GM04504 (cell line): ENCODE measurements around the gene TRMT61A.

ENCODE experiments used
- DNase-seq: peaks from one replicate; pipeline ENCODE4 v3.0.0-alpha.2; 2012; ENCODE audit warnings: low read depth

The TRMT61A gene

DNA sequence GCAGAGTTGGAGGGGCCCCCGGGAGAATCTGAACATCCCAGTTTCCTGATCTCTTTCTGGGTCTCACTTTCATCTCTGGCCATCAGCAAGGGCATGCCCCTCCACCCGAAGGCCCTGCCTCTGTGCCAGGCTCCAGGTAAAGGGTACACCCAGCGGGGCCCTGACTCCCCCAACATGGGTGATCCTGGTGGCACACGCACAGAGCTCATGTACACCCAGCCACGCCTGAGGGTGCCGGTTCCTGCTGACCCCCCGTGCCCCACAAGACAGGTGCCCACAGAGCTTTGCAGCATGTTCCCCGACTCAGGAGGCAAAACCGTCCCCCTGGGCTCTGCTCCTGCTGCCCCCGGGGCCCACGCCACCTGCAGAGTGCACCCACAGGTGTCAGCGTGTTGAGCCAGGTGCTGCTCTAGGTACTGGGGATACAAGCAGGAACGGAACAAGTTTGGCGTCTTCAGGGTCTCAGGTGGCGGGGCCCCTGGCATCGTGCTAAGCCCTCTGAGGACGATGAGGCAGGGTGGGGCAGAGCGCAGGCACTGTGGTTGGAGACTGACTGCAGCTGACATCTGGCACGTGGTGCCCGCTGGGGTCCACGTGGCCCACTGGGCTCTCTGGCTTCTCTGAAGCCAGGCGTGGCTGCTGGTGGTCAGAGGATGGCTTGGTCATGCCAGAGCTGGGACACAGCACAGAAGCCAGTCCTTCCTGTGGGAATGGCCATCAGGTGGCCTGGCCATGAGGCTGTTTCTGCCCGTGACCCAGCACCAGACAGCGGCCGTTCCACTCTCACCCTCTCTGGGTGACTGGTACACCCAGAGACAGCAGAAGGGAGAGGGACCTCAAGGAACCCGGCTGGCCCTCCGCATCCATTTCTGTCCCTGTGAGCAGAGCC, 19.7 kb downstream of the TRMT61A start:
- no peak for DNase-seq

DNA sequence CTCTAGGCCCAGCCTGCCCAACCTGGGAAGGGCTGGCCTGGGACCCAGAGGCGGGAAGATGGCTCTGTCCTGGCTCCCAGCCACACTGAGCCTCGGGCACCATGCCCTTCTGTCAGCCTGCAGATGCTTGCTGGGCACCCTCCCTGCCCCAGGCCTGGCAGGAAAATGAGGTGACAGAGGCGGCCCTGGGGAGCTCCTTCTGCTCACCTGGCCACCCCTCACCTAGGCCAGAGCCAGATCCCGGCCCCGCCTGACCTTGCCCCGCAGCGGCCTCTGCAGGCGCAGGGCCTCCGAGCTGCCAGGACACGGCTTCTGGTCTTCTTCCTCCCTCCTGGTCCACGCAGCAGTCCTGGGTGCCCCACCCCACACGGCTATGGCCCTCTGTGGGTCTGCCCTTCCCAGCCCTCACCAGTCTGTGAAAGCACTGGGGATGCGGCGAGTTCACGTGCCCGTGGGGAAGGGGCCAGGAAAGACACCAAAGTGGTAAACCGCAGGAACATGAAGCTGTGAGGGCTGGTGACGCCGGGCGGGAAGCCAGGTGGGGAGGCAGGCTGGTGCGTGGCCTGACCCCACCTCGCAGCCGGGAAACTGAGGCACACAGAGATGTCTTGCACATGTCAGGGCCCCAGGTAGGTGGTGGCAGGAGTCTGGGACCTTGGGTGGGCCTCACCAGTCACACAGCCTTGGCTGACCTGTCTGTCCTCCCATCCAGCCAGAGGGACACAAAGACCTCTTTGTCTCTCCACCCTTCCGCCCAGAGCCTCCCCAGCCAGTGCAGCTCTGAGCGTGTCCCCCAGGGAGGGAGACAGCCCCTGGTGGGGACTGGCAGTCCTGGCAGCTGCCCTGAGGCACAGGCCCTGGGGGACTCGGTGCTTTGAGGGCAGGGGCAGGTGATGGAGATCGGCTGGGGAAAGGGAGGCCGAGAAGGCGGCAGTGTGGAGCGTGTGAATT, 20.6 kb downstream of the TRMT61A start:
- no peak for DNase-seq

DNA sequence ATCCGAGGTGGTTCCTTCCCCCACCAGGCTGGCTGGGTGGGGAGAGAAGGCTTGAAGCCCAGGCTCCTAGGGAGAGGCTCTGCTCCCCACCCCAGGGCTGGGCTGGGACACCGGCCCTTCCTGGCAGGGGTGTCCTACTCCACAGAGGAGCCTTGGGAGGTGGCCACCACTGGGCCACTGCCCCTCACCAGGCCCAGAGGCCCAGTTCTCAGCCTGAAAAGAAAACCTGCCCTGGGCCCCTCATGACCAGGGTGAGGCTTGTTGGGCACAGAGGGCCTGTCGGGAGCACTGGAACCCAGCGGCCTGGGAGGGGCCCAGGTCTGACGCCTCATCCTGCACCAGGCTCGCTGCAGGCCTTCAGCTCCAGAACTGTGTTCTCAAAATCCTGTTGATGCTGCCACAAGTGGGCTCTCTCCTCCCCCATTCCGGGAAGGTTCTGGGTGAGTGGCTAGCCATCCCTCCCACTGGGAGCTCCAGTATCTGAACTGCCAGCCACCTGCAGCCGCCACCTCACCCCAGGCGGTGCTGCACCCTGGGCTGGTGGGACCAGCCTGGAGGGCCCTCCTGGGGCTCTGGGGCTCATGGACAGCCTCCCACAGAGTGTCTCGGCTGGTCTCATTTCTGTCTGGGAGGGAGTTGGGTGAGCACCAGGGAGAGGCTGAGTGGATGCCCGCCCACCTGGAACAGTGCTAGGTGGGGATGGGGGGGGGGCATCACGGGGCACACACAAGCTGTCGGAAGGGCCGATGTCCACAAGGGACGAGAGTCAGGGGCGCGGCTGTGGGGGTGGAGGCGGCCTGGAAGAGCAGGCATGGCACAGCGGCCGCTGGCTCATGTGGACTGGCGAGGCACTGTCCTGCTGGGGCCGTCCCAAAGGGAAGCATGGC, 21.7 kb downstream of the TRMT61A start:
- no peak for DNase-seq

DNA sequence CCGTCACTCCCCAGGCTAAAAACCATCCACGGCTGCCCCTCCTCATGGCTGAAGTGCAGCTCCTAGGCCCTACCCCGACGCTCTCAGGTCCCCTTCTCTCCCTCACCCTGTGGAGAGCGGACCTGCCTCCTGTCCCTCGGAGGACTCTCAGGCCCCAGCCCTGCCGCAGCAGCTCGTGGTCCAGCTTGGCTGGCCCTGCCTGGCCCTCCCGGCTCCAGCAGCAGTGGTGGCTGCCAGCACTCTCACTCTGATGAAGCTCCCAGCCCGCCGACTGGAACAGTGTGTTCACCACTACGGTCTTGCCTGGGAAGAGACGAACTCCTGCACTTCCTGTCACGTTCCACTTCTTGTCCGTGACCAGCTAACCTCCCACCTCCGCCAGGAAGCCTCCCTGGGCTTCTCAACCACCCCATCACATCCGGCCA, 22.4 kb downstream of the TRMT61A start:
- no peak for DNase-seq

DNA sequence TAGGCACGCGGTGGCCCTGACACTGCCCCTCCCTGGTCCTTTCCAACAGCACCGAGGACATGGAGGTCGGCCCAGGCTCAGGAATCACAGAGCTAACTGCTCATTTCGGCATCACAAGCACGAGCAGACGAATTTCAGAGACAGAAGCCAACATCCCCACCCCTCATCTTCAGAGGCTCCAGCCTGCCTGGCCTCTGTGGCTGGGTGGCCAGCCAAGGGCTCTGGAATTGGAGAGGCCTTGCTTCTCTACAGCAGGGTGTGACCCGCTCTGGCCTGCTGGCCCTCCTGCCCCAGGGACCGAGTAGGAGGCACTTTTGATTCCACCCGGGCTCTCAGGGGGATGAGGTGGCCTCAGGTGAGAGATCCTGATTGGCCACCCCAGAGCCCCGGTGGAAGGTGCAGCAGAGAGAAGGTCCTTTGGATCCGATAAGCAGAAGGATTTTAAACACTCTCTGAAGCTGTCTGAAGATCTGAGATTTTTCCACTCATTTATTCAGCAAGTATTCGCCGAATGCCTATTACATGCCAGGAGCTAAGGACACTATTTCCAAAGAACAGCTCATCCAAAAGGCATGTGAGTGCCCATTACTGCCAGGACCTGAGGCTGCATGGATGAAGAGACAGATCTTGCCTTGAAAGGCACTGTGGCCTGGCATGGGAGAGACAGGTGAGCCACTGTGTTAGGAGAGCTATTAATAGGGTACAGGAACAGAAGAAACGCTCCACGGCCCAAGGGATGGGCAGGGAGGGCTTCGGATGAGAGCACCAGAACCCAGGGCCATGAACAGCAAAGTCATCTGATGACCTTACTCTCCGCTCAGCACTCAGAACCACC, 23.2 kb downstream of the TRMT61A start:
- no peak for DNase-seq

DNA sequence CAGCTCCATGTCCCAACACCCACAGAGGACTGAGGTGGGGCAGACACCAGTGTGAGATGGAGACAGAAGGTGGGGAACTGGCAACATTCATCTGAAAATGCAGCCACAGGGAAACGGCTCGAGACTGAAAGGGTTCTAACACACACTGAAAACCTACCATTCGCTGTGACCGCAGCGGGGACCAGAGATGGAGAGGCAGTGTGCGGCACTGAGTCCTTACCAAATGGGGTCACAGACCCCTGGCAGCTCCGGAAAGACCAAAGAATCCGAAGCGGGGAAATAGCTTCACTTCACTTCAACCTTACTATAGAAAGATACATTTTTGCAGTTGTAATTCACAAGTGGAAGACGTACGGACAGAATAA, 23.8 kb downstream of the TRMT61A start:
- no peak for DNase-seq

DNA sequence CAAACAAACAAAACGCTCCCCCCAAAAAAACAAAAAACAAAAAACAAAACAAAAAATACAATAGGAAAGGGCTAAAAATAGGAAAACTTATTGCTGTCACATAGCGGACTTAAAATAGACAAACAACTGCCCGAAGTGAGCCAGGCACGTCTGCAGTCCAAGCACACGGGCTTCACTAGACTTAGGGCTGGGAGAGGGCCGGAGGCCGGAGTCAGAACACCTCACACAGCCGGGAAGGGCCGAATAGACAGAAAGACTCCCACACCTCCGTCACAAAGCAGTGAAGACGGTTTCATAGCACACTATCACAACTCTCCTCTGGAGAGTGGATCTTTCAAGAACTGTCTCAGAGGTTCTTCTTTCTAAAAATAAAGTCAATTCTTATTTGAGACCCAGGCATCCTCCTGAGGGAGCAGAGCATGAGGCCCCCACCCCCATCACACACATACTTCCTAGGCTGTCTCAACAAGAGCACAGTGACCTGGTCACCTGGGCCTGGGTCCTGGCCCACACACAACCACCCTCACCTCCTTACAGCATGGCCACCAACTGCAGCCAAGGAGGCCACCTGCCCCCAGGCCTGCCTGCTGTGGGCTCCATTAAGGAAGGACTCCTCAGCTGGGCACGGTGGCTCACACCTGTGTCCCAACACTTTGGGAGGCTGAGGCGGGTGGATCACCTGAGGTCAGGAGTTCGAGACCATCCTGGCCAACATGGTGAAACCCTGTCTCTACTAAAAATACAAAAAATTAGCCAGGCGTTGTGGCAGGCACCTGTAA, 26.8 kb downstream of the TRMT61A start:
- no peak for DNase-seq

DNA sequence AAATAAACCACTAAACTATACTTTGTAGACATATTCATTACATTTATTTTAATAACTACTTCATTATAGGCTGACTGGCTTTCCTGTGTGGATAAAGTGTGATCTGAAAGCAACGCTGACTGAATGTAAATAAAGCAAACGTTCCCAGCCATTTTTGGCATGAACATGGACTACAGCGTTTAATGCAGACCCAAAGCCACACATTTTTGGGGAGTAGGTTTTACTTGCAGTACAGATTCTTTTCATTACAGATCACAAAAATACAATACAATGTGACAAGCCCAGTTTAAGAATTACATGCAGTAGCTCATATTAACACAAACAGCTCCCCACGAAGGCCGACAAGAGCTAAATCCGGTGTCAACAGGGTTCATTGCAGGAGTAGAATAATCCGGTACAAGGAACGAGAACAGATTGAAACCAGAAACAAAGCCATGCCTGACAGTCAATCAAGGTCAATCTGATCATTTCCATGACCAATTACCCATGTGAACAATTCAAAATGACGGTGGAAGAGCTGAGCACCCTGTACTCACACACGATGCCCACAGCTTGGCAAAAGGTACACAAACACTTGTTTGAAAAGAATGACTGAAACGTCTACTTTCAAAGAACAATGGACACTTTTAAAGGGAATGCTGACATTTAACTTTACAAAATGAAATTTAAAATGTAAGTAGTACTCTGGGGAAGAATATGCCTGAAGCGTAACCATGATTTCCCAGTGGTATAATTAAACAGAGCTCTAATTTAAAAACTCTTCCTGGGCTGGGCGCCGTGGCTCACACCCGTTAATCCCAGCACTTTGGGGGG, 28.2 kb downstream of the TRMT61A start:
- no peak for DNase-seq

DNA sequence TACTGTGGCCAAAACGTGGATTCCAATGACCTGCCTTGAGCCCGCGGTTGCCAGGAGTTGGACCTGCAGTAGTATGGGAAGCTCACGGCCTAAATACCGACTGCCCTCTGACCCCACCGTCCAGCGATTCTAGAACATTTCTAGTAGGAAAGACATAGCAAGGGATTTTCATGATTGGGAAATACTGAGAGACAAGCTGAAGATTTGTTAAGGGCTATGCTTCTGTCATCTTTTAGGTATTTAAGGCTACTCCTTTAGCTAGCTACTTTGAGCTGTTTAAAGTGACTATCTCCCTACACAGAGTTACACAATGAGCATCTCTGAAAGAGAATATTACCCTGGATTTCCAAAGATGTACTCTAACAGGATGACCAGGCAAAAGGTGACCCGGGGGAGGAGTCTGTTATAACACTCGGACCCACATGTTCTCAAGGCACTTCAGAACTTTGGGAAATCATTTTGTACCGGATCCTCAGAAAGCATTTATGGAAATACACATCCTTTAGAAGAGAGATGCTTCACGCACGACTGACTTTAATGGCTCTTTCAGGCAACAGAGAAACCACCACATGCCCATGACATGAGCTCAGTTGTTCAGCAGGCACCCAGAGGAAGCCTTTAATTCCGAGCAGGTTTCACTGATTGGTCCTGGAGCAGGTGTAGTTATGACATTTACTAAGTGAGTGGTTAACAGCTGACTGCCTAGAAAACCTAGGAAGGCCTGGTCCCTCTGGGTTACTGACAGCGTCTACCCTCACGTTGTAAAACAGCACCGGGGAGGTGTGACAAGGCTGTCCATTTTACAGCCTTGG, 29.3 kb downstream of the TRMT61A start:
- no peak for DNase-seq

DNA sequence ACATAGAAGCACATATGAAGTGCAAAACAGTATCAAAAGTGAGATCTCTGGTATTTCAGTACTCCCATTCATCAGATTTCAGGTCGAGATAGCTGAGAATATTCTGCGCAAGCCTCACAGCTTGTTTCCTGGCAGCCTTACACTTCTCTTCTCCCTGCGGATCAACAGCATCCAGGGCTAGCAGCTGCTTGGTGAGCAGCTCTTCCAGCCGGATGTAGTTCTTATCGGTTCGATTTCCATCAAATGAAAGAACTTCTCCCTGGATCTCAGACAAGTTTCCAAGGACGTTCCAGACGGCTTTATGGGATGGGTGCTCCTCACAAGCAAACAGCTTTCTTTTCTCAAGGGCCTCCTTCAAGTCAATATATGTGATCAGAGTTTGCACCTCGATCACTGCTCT, 30.8 kb downstream of the TRMT61A start:
- no peak for DNase-seq

DNA sequence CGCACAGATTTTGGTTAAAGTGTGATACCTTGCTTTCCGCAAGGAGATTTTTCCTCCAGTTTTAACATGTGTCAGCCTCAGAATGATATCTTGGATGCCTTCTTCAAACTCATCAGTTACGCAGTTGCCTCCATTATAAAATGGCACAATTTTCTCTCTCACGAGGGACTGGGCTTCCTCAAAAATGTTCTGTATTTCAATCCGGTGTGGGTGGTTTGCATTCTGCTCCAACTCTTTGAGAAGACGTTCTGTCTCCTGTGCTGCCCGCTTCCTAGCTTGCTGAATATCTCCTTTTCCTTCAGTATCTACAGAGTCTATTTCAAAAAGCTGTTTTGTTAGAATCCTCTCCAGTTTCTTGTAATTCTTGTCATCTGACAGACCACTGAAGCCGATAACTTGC, 31.7 kb downstream of the TRMT61A start:
- DNase-seq, result no peak

DNA sequence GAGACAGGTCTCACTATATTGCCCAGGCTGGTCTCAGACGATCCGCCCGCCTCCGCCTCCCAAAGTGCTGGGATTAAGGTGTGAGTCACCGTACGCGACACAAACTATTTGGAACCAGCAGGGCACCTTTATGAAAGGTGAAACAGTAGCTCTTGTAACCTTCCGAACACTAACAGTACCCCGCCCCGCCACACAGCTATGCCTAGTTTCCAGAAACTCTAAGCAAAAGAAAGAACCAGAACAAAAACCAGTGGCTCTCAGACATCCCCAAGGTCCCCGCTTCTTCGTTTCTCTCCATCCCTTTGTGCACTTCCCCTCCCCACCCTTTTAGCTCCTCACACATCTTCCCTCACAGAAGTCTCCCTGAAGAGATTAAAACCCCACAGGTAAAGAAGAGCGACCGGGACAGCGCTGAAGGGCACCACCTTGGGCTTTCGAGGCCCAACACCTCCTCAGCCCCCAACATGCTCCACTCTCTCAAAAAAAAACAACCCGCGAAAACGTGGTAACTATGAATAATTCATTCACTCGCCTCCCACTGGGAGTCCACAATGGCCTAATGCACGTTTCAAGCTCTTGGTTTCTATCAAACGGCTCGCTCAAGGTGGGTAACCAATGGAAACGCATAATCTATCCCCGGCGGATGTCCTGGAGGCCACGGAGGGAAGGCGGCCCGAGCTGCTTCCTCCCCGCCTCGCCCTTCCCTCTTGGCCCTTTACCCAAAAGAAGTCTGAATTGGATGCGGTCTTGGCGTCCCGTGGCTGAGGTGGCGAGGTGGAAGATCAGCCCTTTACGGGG, 32.6 kb downstream of the TRMT61A start:
- no peak for DNase-seq

DNA sequence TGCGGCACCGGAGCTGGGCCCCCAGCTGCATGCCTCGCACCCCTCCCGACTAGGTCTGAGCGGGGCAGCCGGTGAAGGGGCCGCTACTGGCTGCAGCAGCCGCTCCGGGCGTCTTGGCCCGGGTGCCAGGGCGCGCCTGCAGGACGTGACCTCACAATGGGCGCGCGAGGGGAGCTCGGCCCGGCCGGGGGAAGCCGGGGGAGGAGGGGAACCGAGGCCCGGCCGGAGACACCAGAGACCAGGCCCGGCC, 33.1 kb downstream of the TRMT61A start:
- DNase-seq, result no peak

DNA sequence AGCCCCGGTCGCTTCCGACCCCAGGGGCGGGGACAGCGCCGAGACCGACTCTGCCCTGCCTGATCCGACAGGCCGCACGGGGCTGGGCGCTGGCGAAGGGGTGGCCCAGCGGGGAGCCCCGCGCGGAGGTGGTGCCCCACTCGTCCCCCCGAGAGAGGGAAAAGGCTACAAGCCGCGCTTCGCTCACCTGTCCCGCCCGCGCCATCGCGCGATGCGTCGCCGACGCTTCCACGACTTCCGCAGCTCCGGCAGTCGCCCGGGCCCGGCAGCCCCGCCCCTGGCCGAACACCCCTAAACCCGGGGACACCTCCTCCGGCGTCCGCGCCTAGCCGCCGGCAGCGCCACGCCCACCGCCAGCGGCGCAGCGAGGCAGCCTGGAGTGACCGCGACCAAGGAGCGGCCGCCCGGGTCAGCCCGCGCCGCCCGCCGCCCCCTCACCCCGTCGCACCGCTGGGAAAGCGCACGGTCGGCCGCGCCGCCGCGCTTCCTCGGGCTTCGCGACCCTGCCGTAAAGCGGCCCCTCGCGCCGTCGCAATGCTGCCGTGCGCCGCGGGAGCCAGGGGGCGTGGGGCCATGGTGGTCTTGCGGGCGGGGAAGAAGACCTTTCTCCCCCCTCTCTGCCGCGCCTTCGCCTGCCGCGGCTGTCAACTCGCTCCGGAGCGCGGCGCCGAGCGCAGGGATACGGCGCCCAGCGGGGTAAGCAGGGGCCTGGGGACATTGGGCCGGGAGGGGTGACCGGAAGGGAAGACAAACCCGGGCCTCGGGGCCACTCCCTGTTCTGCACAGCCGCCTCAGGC, 33.6 kb downstream of the TRMT61A start, which contains the start of the genes BAG5 and COA8:
Gene BAG5 (minus strand): TSS at position 229 of the 797 bp plus-strand sequence. CDS start 1,493 bp downstream, outside the sequence.
Gene COA8 (plus strand): TSS at position 532 of the 797 bp plus-strand sequence. CDS start 42 bp downstream, at position 574.
- DNase-seq, result no peak

DNA sequence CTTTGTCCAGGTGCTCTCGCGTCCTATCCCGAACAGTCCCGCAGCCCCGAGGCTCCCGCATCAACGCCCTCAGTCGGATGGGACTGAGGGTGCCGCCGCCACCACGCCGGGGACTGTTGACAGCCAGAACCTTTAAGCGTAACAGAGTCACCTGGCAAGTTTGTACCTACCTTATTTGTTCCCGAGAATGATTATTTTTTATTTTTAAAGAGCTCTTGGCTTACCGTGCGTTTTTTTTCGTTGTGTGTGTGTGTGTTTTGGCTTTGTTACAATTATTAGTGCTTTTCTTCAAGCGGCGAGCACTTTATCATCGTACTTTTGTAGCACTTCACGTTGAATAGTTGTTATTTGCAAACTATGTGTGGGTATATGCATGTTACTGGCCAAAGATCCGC, 34.2 kb downstream of the TRMT61A start:
- DNase-seq, result no peak

DNA sequence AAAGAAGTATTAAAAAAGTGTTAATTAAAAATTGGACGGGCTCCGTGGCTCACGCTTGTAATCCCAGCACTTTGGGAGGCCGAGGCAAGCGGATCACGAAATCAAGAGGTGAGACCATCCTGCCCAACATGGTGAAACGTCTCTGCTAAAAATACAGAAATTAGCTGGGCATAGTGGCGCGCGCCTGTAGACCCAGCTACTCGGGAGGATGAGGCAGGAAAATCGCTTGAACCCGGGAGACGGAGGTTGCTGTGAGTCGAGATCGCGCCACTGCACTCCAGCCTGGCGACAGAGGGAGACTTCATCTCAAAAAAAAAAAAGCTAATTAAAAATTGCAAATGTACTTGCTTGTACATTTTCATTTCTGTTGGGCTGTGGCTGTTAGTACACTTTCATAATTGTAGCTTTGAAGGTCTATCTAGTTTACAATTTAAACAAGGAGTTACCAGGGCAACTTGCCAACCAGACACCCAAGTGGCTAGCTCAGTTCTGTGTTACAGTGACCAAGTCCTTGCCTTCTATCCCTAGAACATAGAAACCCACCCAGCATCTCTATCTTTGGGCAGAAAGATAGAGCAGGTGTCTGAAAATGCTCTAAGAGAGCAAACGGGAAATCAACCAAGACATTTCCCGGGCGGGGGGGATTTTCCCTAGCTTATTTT, 35.0 kb downstream of the TRMT61A start:
- DNase-seq, result no peak
